ENCODE measurements around the gene MAP10.

DNA sequence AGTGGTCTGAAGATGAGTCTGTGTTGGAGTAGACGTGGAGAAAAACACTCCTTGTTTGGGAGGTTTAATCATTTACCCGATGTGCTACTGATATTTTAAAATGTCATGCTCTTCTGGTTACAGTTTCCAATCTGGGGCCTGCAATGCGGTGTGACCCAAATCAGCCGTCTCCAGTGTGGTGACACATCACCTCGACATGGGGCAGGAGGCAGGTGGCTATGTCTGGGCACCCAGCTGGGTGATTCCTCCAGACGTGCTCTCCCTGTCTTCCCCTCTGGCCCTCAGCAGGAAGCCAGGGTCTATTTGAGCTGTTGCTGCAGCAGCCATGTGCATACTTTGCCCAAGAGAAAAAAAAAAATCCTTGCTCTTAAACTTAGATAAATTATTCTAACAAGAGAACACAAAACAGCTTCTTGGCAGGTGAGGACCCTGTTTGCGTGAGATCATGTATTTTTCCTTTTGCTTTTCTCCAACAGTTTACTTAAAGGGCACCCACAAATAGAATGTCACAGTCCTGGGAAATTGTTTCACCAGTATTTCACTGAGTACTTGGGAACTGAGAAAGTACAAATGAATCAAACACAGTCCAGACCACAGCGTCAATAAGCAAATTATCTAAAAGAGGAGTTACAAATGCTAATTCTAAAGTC is 38.9 kb upstream of the MAP10 start:
- TF ChIP-seq EZH2 (IDR thresholded peaks at IDR 0.05; ENCODE audit: borderline replicate concordance, low read depth, low read length, severe bottlenecking) = no peak
- TF ChIP-seq, protein P1, sequence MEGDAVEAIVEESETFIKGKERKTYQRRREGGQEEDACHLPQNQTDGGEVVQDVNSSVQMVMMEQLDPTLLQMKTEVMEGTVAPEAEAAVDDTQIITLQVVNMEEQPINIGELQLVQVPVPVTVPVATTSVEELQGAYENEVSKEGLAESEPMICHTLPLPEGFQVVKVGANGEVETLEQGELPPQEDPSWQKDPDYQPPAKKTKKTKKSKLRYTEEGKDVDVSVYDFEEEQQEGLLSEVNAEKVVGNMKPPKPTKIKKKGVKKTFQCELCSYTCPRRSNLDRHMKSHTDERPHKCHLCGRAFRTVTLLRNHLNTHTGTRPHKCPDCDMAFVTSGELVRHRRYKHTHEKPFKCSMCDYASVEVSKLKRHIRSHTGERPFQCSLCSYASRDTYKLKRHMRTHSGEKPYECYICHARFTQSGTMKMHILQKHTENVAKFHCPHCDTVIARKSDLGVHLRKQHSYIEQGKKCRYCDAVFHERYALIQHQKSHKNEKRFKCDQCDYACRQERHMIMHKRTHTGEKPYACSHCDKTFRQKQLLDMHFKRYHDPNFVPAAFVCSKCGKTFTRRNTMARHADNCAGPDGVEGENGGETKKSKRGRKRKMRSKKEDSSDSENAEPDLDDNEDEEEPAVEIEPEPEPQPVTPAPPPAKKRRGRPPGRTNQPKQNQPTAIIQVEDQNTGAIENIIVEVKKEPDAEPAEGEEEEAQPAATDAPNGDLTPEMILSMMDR (IDR thresholded peaks at IDR 0.05; ENCODE audit: borderline replicate concordance, extremely low read depth, low read length, poor library complexity, severe bottlenecking) = no peak

Data from DND-41 (cell line).